ENCODE results near the gene RGS19. TPM values are rescaled to one million over a fixed set of nuclear protein-coding genes. Genes with fewer than 3 reads are reported as not detected.
"Not testable (repeated sequence)": the region's sequence is repeated elsewhere in the genome, so short reads cannot be mapped to it uniquely, and the experiment has no call there.

The RGS19 gene
- 10 to 100 TPM in 2 of 6 experiments, 1 to 10 TPM in 4; 2.6 to 10.9 (median 5.7) TPM for total RNA-seq
- long read RNA-seq, partial matches to known transcripts, result 0 of 2 reads
- long read RNA-seq, other reads (novel, unspliced or antisense), result 0 of 2 reads

DNA sequence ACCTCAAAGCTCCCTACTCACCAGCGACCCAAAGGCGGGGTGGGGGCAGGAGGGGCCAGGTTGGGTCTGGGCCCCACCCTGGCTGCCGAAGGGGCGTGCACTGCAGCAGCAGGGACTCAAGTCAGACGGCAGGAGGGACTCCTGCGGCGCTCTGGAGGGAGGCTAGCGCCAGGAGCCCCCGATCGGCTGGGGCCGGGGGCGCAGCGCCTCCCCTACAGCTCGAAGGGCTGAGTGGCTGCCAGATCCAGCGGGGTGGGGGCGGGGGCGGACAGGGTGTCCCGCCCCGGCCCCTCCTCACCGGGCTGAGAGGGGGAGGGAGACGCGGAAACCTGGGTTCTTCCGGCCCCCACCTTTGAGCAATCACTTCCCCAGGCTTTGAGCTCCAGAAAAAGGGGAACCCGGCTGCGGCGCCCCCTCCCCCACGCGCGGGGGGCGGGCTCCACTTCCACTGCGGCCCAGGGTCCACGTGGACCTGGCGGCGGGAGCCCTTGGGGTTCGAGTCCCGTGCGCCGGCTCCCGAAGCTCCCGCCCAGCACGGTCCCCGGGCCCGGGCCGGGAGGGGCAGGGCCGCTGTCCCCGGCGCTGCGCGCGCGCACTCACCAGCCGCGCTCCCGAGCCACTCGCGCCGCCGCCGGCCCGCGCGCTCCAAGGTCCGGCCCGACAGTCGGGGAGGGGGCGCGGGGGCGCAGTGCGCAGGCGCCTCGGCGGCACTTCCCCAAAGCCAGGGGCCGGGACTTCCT, at the start of gene RGS19:
RGS19 (minus strand) TSS at position 246 of the 740 bp plus-strand sequence. CDS start 2,632 bp downstream, outside the sequence.
- Histone ChIP-seq H3K27me3 (peaks cover 0 to 8% of the 10 kb centered on the region in 2 donors), H3K9me3 (no peaks in the 10 kb centered on the region), H3K4me3 (peak within 1 kb of the TSS; percentile 56 to 63 (median 58)), H3K27ac (peak within 1 kb of the TSS; percentile 50 to 73 (median 68)), H3K4me1 (peaks cover 0 to 18% (median 1%) of the 10 kb centered on the region in 4 donors), H3K36me3 (no peaks in the 10 kb centered on the region)
- 3% methylated on average over 12 of the region's 73 CpGs for WGBS (ENCODE audit: insufficient coverage, low coverage, low lambda C conversion rate, missing lambda C conversion rate)
- ATAC-seq (peak; percentile 51 to 57 (median 54)), DNase-seq (peak; percentile 79 to 86 (median 81))
- intact Hi-C loops (cut with DNase I), result no loop called here
- TF ChIP-seq CTCF (IDR thresholded peaks at IDR 0.05) (no peak), POLR2A (IDR thresholded peaks at IDR 0.05) (peak; percentile 21)

DNA sequence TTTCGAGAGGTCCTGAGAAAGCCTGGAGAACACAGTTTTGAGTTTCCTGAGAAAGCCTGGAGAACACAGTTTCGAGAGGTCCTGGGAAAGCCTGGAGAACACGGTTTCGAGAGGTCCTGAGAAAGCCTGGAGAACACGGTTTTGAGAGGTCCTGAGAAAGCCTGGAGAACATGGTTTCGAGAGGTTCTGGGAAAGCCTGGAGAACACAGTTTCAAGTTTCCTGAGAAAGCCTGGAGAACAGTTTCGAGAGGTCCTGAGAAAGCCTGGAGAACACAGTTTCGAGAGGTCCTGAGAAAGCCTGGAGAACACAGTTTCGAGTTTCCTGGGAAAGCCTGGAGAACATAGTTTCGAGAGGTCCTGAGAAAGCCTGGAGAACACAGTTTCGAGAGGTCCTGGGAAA, 44.2 kb upstream of the RGS19 start:
- H3K27me3 ChIP-seq; H3K27ac ChIP-seq; H3K36me3 ChIP-seq; intact Hi-C loops (cut with DNase I); ATAC-seq; H3K9me3 ChIP-seq; DNase-seq; H3K4me3 ChIP-seq; H3K4me1 ChIP-seq: not testable (repeated sequence)
- 64% methylated on average over 9 of the region's 11 CpGs for WGBS (ENCODE audit: insufficient coverage, low coverage, low lambda C conversion rate, missing lambda C conversion rate)

DNA sequence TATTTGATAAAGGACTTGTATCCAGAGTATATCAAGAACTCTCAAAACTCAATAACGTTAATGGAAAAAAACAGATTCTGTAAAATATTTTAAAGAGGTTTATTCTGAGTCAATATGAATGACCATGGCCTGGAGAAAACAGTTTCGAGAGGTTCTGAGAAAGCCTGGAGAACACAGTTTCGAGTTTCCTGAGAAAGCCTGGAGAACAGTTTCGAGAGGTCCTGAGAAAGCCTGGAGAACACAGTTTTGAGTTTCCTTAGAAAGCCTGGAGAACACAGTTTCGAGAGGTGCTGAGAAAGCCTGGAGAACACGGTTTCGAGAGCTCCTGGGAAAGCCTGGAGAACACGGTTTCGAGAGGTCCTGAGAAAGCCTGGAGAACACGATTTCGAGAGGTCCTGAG, 43.6 kb upstream of the RGS19 start:
- intact Hi-C loops (cut with DNase I); H3K4me1 ChIP-seq; H3K4me3 ChIP-seq; H3K9me3 ChIP-seq; ATAC-seq; H3K27ac ChIP-seq; H3K27me3 ChIP-seq; H3K36me3 ChIP-seq: not testable (repeated sequence)
- WGBS (ENCODE audit: insufficient coverage, low coverage, low lambda C conversion rate, missing lambda C conversion rate), result 54% methylated on average over 11 of the region's 11 CpGs
- peak in 1 of 3 donors; percentile 7 for DNase-seq

DNA sequence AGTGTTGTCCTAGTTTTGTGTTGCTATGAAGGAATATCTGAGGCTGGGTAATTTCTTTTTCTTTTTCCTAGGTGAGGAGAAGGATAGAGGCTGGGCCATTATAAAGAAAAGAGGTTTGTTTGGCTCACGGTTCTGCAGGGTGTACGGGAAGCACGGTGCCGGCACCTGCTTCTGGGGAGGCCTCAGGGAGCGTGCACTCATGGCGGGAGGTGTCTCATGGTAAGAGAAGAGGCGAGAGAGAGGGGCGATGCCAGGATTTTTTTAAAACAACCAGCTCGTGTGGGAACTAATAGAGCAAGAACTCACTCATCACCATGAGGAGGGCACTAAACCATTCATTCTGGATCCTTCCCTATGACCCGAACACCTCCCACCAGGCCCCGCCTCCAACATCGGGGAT, 42.3 kb upstream of the RGS19 start:
- DNase-seq (peak in 1 of 3 donors; percentile 30), ATAC-seq (no peak)
- no peak overlapping the region for H3K27ac ChIP-seq
- no peaks in the 10 kb centered on the region for H3K4me1 ChIP-seq
- no peak overlapping the region for H3K4me3 ChIP-seq
- H3K27me3 ChIP-seq, result no peaks in the 10 kb centered on the region
- intact Hi-C loops (cut with DNase I), result no loop called here
- TF ChIP-seq CTCF (IDR thresholded peaks at IDR 0.05) (no peak), POLR2A (IDR thresholded peaks at IDR 0.05) (no peak)
- no peaks in the 10 kb centered on the region for H3K9me3 ChIP-seq
- H3K36me3 ChIP-seq, result no peaks in the 10 kb centered on the region
- 61% methylated on average over 7 of the region's 12 CpGs for WGBS (ENCODE audit: insufficient coverage, low coverage, low lambda C conversion rate, missing lambda C conversion rate)

- H3K27ac ChIP-seq, result no peak overlapping the region
- intact Hi-C loops (cut with DNase I), result no loop called here
- no peaks in the 10 kb centered on the region for H3K4me1 ChIP-seq
- H3K36me3 ChIP-seq, result no peaks in the 10 kb centered on the region
- H3K27me3 ChIP-seq, result no peaks in the 10 kb centered on the region
- no peaks in the 10 kb centered on the region for H3K9me3 ChIP-seq
- H3K4me3 ChIP-seq, result no peak overlapping the region
- TF ChIP-seq POLR2A (IDR thresholded peaks at IDR 0.05), result no peak
- no peak for TF ChIP-seq CTCF (IDR thresholded peaks at IDR 0.05)
- WGBS (ENCODE audit: insufficient coverage, low coverage, low lambda C conversion rate, missing lambda C conversion rate), result 17% methylated on average over 5 of the region's 14 CpGs
- ATAC-seq, result peak in 2 of 4 donors; percentile 11 to 23
- peak in 2 of 3 donors; percentile 45 to 50 for DNase-seq
These were observed 40.5 kb upstream of the RGS19 start for GRCh38 chr20:64119681-64120341.
